Measurements from ENCODE around the gene CMTM4.
"Not testable (repeated sequence)": the region's sequence is repeated elsewhere in the genome, so short reads cannot be mapped to it uniquely, and the experiment has no call there.

The CMTM4 gene

DNA sequence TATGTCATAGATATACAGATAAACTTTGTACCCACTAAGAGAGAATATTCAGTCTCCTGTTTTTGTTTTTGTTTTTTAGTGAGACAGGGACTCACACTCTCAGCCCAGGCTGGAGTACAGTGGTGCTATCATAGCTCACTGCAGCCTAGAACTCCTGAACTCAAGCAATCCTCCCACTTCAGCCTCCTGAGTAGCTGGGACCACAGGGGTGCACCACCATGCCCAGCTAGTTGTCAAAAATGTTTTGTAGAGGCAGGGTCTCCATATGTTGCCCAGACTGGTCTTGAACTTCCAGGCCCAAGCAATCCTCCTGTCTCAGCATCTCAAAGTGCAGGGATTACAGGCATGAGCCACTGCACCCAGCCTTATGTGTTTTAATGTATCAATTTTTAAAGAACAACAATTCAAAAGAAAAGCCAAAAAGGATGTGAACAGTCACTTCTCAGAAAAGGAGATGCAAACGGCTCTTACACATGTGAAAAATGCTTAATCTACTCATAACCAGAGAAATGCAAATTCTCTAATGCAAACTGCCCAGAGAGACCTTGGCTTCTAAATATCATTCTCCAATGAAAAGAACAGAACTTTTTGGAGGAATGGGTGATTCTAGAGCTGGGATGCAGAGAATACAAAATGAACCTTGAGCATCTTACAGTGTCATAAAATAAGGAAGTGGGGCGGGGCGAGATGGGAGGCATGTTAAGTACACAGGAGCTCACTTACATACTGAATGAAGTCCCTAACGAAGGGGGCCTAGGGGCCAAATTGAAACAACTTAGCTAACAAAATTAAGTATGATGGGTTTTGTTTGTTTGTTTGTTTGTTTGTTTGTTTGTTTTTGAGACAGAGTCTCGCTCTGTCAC lies 99.3 kb downstream of the CMTM4 start:
- Histone ChIP-seq H3K9ac (ENCODE audit: low read depth, low read length, poor library complexity, severe bottlenecking) (no peak overlapping the region), H3K9me3 (ENCODE audit: insufficient read depth, low read depth, low read length) (peaks cover 6% of the 10 kb centered on the region; the same call in 1 of the 2 replicates), H2AFZ (ENCODE audit: low read length) (peak overlapping the region; percentile 55; the same call in 1 of the 2 replicates), H3K27me3 (ENCODE audit: insufficient read depth, low read length, poor library complexity, severe bottlenecking) (no peaks in the 10 kb centered on the region), H3K79me2 (ENCODE audit: insufficient read depth, low read length) (no peaks in the 10 kb centered on the region), H3K4me3 (ENCODE audit: low read length, poor library complexity, severe bottlenecking) (no peak overlapping the region), H3F3A (ENCODE audit: low read depth) (no peaks in the 10 kb centered on the region; the same call in 1 of the 2 replicates), H3K4me2 (ENCODE audit: low read depth, low read length, poor library complexity, severe bottlenecking) (no peak overlapping the region), H3K36me3 (ENCODE audit: insufficient read depth, low read length) (no peaks in the 10 kb centered on the region), H3K4me1 (ENCODE audit: insufficient read depth, low read length, poor library complexity, severe bottlenecking) (no peaks in the 10 kb centered on the region), H4K20me1 (ENCODE audit: insufficient read depth, low read length, poor library complexity, severe bottlenecking) (no peaks in the 10 kb centered on the region), H3K9me2 (replicated peaks; ENCODE audit: low read depth, low read length) (no peaks in the 10 kb centered on the region)
- TF ChIP-seq, protein P1, sequence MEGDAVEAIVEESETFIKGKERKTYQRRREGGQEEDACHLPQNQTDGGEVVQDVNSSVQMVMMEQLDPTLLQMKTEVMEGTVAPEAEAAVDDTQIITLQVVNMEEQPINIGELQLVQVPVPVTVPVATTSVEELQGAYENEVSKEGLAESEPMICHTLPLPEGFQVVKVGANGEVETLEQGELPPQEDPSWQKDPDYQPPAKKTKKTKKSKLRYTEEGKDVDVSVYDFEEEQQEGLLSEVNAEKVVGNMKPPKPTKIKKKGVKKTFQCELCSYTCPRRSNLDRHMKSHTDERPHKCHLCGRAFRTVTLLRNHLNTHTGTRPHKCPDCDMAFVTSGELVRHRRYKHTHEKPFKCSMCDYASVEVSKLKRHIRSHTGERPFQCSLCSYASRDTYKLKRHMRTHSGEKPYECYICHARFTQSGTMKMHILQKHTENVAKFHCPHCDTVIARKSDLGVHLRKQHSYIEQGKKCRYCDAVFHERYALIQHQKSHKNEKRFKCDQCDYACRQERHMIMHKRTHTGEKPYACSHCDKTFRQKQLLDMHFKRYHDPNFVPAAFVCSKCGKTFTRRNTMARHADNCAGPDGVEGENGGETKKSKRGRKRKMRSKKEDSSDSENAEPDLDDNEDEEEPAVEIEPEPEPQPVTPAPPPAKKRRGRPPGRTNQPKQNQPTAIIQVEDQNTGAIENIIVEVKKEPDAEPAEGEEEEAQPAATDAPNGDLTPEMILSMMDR (conservative IDR thresholded peaks at IDR 0.05; ENCODE audit: low read length): no peak
- TF ChIP-seq EZH2phosphoT487 (IDR thresholded peaks at IDR 0.05; ENCODE audit: borderline replicate concordance): no peak

DNA sequence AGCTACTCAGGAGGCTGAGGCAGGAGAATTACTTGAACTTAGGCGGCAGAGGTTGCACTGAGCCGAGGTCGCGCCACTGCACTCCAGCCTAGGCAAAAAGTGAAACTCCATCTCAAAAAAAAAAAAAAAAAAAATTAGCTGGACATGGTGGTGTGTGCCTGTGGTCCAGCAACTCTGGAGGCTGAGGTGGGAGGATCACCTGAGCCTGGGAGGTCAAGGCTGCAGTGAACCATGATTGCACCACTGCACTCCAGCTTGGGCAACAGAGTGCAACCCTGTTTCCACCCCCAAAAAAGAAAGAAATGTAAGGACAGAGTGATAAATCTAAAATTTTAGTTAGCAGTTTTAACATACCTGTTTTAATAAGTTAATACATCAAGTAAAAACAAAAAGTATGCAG lies 100.0 kb downstream of the CMTM4 start:
- H3K27me3 ChIP-seq (ENCODE audit: insufficient read depth, low read length, poor library complexity, severe bottlenecking): not testable (repeated sequence)

DNA sequence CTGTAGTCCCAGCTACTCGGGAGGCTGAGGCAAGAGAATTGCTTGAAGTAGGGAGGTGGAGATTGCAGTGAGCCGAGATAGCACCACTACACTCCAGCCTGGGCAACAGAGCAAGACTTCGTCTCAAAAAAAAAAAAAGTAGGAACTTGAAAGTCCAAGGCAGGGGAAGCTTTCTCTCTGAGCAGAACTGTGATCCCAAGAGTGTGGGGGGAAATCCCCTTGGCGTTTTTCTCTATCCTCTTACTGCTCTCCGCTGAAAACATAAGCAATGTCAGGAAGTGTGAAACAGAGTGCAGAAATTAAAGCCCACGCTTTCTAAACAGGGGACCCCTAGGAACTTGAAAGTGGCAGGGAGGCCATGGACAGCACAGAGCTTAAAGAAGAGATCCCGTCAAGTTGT lies 101.8 kb downstream of the CMTM4 start:
- H2AFZ ChIP-seq (ENCODE audit: low read length): no peak overlapping the region
- H3K4me3 ChIP-seq (ENCODE audit: low read length, poor library complexity, severe bottlenecking): no peak overlapping the region

More for the DNA sequence above, 100.0 kb downstream of the CMTM4 start:
- not testable (repeated sequence) for H4K20me1 ChIP-seq (ENCODE audit: insufficient read depth, low read length, poor library complexity, severe bottlenecking); H3F3A ChIP-seq (ENCODE audit: low read depth); H3K4me2 ChIP-seq (ENCODE audit: low read depth, low read length, poor library complexity, severe bottlenecking); H3K9ac ChIP-seq (ENCODE audit: low read depth, low read length, poor library complexity, severe bottlenecking); H3K79me2 ChIP-seq (ENCODE audit: insufficient read depth, low read length); H3K36me3 ChIP-seq (ENCODE audit: insufficient read depth, low read length); H3K4me3 ChIP-seq (ENCODE audit: low read length, poor library complexity, severe bottlenecking); H2AFZ ChIP-seq (ENCODE audit: low read length); H3K9me3 ChIP-seq (ENCODE audit: insufficient read depth, low read depth, low read length); H3K4me1 ChIP-seq (ENCODE audit: insufficient read depth, low read length, poor library complexity, severe bottlenecking); H3K9me2 ChIP-seq (replicated peaks; ENCODE audit: low read depth, low read length)

More for the DNA sequence above, 101.8 kb downstream of the CMTM4 start:
- Histone ChIP-seq H3K27me3 (ENCODE audit: insufficient read depth, low read length, poor library complexity, severe bottlenecking) (no peaks in the 10 kb centered on the region), H3F3A (ENCODE audit: low read depth) (no peaks in the 10 kb centered on the region; the same call in 1 of the 2 replicates), H3K9ac (ENCODE audit: low read depth, low read length, poor library complexity, severe bottlenecking) (no peak overlapping the region), H3K9me3 (ENCODE audit: insufficient read depth, low read depth, low read length) (no peaks in the 10 kb centered on the region), H3K9me2 (replicated peaks; ENCODE audit: low read depth, low read length) (no peaks in the 10 kb centered on the region), H4K20me1 (ENCODE audit: insufficient read depth, low read length, poor library complexity, severe bottlenecking) (no peaks in the 10 kb centered on the region), H3K79me2 (ENCODE audit: insufficient read depth, low read length) (no peaks in the 10 kb centered on the region), H3K4me2 (ENCODE audit: low read depth, low read length, poor library complexity, severe bottlenecking) (no peak overlapping the region), H3K4me1 (ENCODE audit: insufficient read depth, low read length, poor library complexity, severe bottlenecking) (no peaks in the 10 kb centered on the region), H3K36me3 (ENCODE audit: insufficient read depth, low read length) (no peaks in the 10 kb centered on the region)
- TF ChIP-seq, protein P1 (conservative IDR thresholded peaks at IDR 0.05; ENCODE audit: low read length): no peak
- no peak for TF ChIP-seq EZH2phosphoT487 (IDR thresholded peaks at IDR 0.05; ENCODE audit: borderline replicate concordance)
